Caco-2 (cell line): ENCODE measurements around the gene HEATR1. TPM values are rescaled to one million over a fixed set of nuclear protein-coding genes. Genes with fewer than 3 reads are reported as not detected.

Source experiments
- BruUV-seq: library from RNA; stranded (reverse); fragments of 400-500 nt; replicated peaks from 2 replicates; lab custom pipeline; 2021; lab: Mats Ljungman, UMichigan
- CTCF ChIA-PET: fragments of 300-600 bp; sonication (Branson Sonifier 250); formaldehyde crosslinking; loops from one replicate; lab custom pipeline; 2022; ENCODE audit warnings: antibody characterized with exemption; lab: Charles Lee
- POLR2A ChIA-PET: fragments of 300-600 bp; sonication (Branson Sonifier 250); formaldehyde crosslinking; loops from one replicate; lab custom pipeline; 2022; ENCODE audit warnings: antibody characterized with exemption; lab: Charles Lee
- DNase-seq, 2 experiments: peaks; one replicate each; pipeline versions ENCODE4 v3.0.0 to v3.0.0-alpha.2; 2020 to 2022
- H3K27me3 ChIP-seq: replicated peaks from 2 replicates; pipeline ENCODE4 v1.6.0; 2011; ENCODE audit warnings: low read length; ENCODE audit not compliant: control insufficient read depth, insufficient read depth
- H3K36me3 ChIP-seq: 2 replicates; pipeline ENCODE4 v1.5.1; 2011; ENCODE audit warnings: low read length; ENCODE audit not compliant: control insufficient read depth, insufficient read depth
- H3K4me1 ChIP-seq: fragments of 250-450 bp; sonication (Bioruptor Pico); 2 replicates; pipeline ENCODE4 v1.5.1; 2020; ENCODE audit warnings: mild to moderate bottlenecking
- H3K4me3 ChIP-seq: 2 replicates; pipeline ENCODE4 v1.5.1; 2011; ENCODE audit warnings: low read depth, mild to moderate bottlenecking, control low read depth, low read length
- H3K9me3 ChIP-seq: fragments of 250-450 bp; sonication (Bioruptor Pico); 2 replicates; pipeline ENCODE4 v1.5.1; 2020; ENCODE audit warnings: mild to moderate bottlenecking, moderate library complexity
- H3K27ac Mint-ChIP-seq: one replicate; pipeline ENCODE4 v1.8.0; 2022; ENCODE audit warnings: mixed read lengths; ENCODE audit not compliant: unreplicated experiment
- H3K27me3 Mint-ChIP-seq: one replicate; pipeline ENCODE4 v1.8.0; 2022; ENCODE audit warnings: mixed read lengths; ENCODE audit not compliant: insufficient read depth, unreplicated experiment
- H3K36me3 Mint-ChIP-seq: one replicate; pipeline ENCODE4 v1.8.0; 2022; ENCODE audit warnings: mild to moderate bottlenecking, mixed read lengths; ENCODE audit not compliant: insufficient read depth, unreplicated experiment
- H3K4me1 Mint-ChIP-seq: one replicate; pipeline ENCODE4 v1.8.0; 2022; ENCODE audit warnings: low read depth, mixed read lengths; ENCODE audit not compliant: unreplicated experiment
- H3K4me3 Mint-ChIP-seq: one replicate; pipeline ENCODE4 v1.8.0; 2022; ENCODE audit warnings: mild to moderate bottlenecking, moderate library complexity, mixed read lengths; ENCODE audit not compliant: unreplicated experiment
- H3K9me3 Mint-ChIP-seq: one replicate; pipeline ENCODE4 v1.8.0; 2022; ENCODE audit warnings: mixed read lengths; ENCODE audit not compliant: unreplicated experiment
- CTCF ChIP-seq, 2 experiments: fragments of 200-600 bp in 1 of 2; IDR thresholded peaks; 1 replicate in 1 of 2; 2 replicates in 1 of 2; pipeline versions ENCODE4 v1.5.1 to v1.8.0; 2011 to 2022; ENCODE audit warnings: antibody characterized with exemption in 1 of 2, control low read depth in 1 of 2, inconsistent platforms in 1 of 2, low read depth in 1 of 2, low read length in 1 of 2, mild to moderate bottlenecking in 1 of 2, moderate library complexity in 1 of 2; ENCODE audit not compliant: insufficient read depth in 1 of 2, severe bottlenecking in 1 of 2, unreplicated experiment in 1 of 2
- intact Hi-C: fragments of 100-400 bp; cut with micrococcal nuclease; formaldehyde crosslinking; loops from one replicate; pipeline ENCODE4 v1.10.0; 2022; ENCODE audit not compliant: unreplicated experiment
- total RNA-seq: library from RNA; stranded (reverse); gene quantifications from 2 replicates; pipeline ENCODE4 v1.2.3, GENCODE V29; 2022

Gene HEATR1
- total RNA-seq, 1 experiment from 2014 or later, result 56.5 TPM

GRCh38 chr1:236515443-236515958 lies 88.8 kb downstream of the HEATR1 start:
- no peak overlapping the region for H3K4me3 ChIP-seq
- BruUV-seq, result no TSS peak
- no peaks in the 10 kb centered on the region for H3K9me3 ChIP-seq
- Mint-ChIP-seq H3K4me3 (no peak overlapping the region), H3K4me1 (peaks cover 54% of the 10 kb centered on the region), H3K27me3 (no peaks in the 10 kb centered on the region), H3K27ac (peak overlapping the region; percentile 79), H3K36me3 (no peaks in the 10 kb centered on the region), H3K9me3 (no peaks in the 10 kb centered on the region)
- POLR2A ChIA-PET, result interaction anchor here (0.6 to 3.0 kb wide), 2 partner anchors 12 to 116 kb away, joined by 3 to 30 read pairs; no protein-coding TSS in a partner anchor
- no peak for TF ChIP-seq CTCF (IDR thresholded peaks at IDR 0.05; ENCODE audit: insufficient read depth in 1 of 2, low read depth in 1 of 2, low read length in 1 of 2, severe bottlenecking in 1 of 2, unreplicated experiment in 1 of 2)
- intact Hi-C loops, result no loop called here
- DNase-seq, result no peak
- H3K27me3 ChIP-seq, result no peaks in the 10 kb centered on the region
- no peaks in the 10 kb centered on the region for H3K36me3 ChIP-seq
- CTCF ChIA-PET, result interaction anchor here (0.8 kb wide), 1 partner anchor 12 kb away, joined by 3 read pairs; no protein-coding TSS in a partner anchor
- peaks cover 36% of the 10 kb centered on the region for H3K4me1 ChIP-seq

GRCh38 chr1:236514703-236515442 lies 89.4 kb downstream of the HEATR1 start:
- H3K27me3 Mint-ChIP-seq, result no peaks in the 10 kb centered on the region
- H3K9me3 ChIP-seq, result no peaks in the 10 kb centered on the region
- H3K36me3 Mint-ChIP-seq, result no peaks in the 10 kb centered on the region
- H3K27ac Mint-ChIP-seq, result peak overlapping the region; percentile 79
- no peaks in the 10 kb centered on the region for H3K9me3 Mint-ChIP-seq
- H3K27me3 ChIP-seq, result no peaks in the 10 kb centered on the region
- no TSS peak for BruUV-seq
- no peak for TF ChIP-seq CTCF (IDR thresholded peaks at IDR 0.05; ENCODE audit: insufficient read depth in 1 of 2, low read depth in 1 of 2, low read length in 1 of 2, severe bottlenecking in 1 of 2, unreplicated experiment in 1 of 2)
- ChIA-PET POLR2A (interaction anchor here (0.6 to 3.0 kb wide), 2 partner anchors 12 to 115 kb away, joined by 3 to 30 read pairs; no protein-coding TSS in a partner anchor), CTCF (interaction anchor here (0.8 kb wide), 1 partner anchor 12 kb away, joined by 3 read pairs; no protein-coding TSS in a partner anchor)
- H3K4me1 ChIP-seq, result peaks cover 43% of the 10 kb centered on the region
- H3K4me1 Mint-ChIP-seq, result peaks cover 56% of the 10 kb centered on the region
- H3K4me3 ChIP-seq, result no peak overlapping the region
- H3K36me3 ChIP-seq, result no peaks in the 10 kb centered on the region
- no peak overlapping the region for H3K4me3 Mint-ChIP-seq
- peak in 1 of 2 experiments; percentile 35 for DNase-seq
- intact Hi-C loops, result no loop called here

- Histone ChIP-seq H3K4me3 (no peak overlapping the region), H3K9me3 (no peaks in the 10 kb centered on the region), H3K27me3 (no peaks in the 10 kb centered on the region), H3K36me3 (no peaks in the 10 kb centered on the region), H3K4me1 (peaks cover 63% of the 10 kb centered on the region)
- ChIA-PET CTCF (no interaction called here), POLR2A (no interaction called here)
- no peak overlapping the region for H3K27ac Mint-ChIP-seq
- no peak for DNase-seq
- TF ChIP-seq CTCF (IDR thresholded peaks at IDR 0.05; ENCODE audit: insufficient read depth in 1 of 2, low read depth in 1 of 2, low read length in 1 of 2, severe bottlenecking in 1 of 2, unreplicated experiment in 1 of 2), result no peak
- intact Hi-C loops, result no loop called here
- H3K9me3 Mint-ChIP-seq, result no peaks in the 10 kb centered on the region
- H3K27me3 Mint-ChIP-seq, result no peaks in the 10 kb centered on the region
- H3K36me3 Mint-ChIP-seq, result no peaks in the 10 kb centered on the region
- no peak overlapping the region for H3K4me3 Mint-ChIP-seq
- H3K4me1 Mint-ChIP-seq, result peaks cover 61% of the 10 kb centered on the region
- BruUV-seq, result no TSS peak
These were observed 92.4 kb downstream of the HEATR1 start for GRCh38 chr1:236511735-236512418.
